AG04450 (cell line): ENCODE results near the gene EPHA7. TPM values are rescaled to one million over a fixed set of nuclear protein-coding genes. Genes with fewer than 3 reads are reported as not detected.

Experiments used
- CTCF ChIA-PET: fragments of 300-600, 350-600 bp; formaldehyde crosslinking; extraction: SDS; loops from one replicate; lab custom pipeline; 2022; ENCODE audit warnings: antibody characterized with exemption, inconsistent platforms; lab: Charles Lee
- POLR2A ChIA-PET: fragments of 350-600 bp; formaldehyde crosslinking; extraction: SDS; loops from one replicate; lab custom pipeline; 2021; ENCODE audit warnings: antibody characterized with exemption, inconsistent platforms; lab: Yijun Ruan, JAX
- DNase-seq: peaks from one replicate; pipeline ENCODE4 v3.0.0-alpha.2; 2011; ENCODE audit warnings: low read depth, low spot score
- H3K27ac ChIP-seq: one replicate; pipeline ENCODE4 v1.5.1; 2012; ENCODE audit warnings: low read depth, low read length, control low read depth
- H3K27me3 ChIP-seq: one replicate; pipeline ENCODE4 v1.6.0; 2012; ENCODE audit warnings: low read length; ENCODE audit not compliant: control insufficient read depth, insufficient read depth
- H3K4me3 ChIP-seq: 2 replicates; pipeline ENCODE4 v1.5.1; 2011; ENCODE audit warnings: mild to moderate bottlenecking, low read depth, low read length, control low read depth
- H3K9me3 ChIP-seq: 2 replicates; pipeline ENCODE4 v1.5.1; 2012; ENCODE audit warnings: low read length; ENCODE audit not compliant: control insufficient read depth, insufficient read depth
- CTCF ChIP-seq: IDR thresholded peaks from 2 replicates; pipeline ENCODE4 v1.5.1; 2011; ENCODE audit warnings: low read depth, low read length, control low read depth, inconsistent platforms
- polyA plus RNA-seq: library from polyadenylated mRNA; depleted of rRNA; stranded (reverse); fragments of >200 nt; gene quantifications from 2 replicates; pipeline ENCODE4 v1.2.3, GENCODE V29; 2011

The EPHA7 gene
- polyA plus RNA-seq, 1 experiment: not detected

- CTCF ChIA-PET: interaction anchor here (0.6 kb wide), 1 partner anchor 972 kb away, joined by 3 read pairs; no protein-coding TSS in a partner anchor
- H3K27me3 ChIP-seq: no peaks in the 10 kb centered on the region
- no peak overlapping the region for H3K4me3 ChIP-seq
- H3K9me3 ChIP-seq: no peaks in the 10 kb centered on the region
- DNase-seq: no peak
- H3K27ac ChIP-seq: no peak overlapping the region
- POLR2A ChIA-PET: no interaction called here
- no peak for TF ChIP-seq CTCF
Measured at GRCh38 chr6:93366506-93366905, 52.9 kb downstream of the EPHA7 start.

- Histone ChIP-seq H3K27me3 (no peaks in the 10 kb centered on the region), H3K9me3 (no peaks in the 10 kb centered on the region), H3K27ac (no peak overlapping the region), H3K4me3 (no peak overlapping the region)
- POLR2A ChIA-PET: no interaction called here
- CTCF ChIA-PET: no interaction called here
- TF ChIP-seq CTCF: no peak
- no peak for DNase-seq
Measured at GRCh38 chr6:93365445-93365844, 53.9 kb downstream of the EPHA7 start.

GRCh38 chr6:93358435-93358834, 60.9 kb downstream of the EPHA7 start:
- Histone ChIP-seq H3K4me3 (no peak overlapping the region), H3K9me3 (no peaks in the 10 kb centered on the region), H3K27me3 (no peaks in the 10 kb centered on the region), H3K27ac (no peak overlapping the region)
- no peak for TF ChIP-seq CTCF
- POLR2A ChIA-PET: no interaction called here
- CTCF ChIA-PET: no interaction called here
- no peak for DNase-seq

GRCh38 chr6:93352604-93353003, 66.8 kb downstream of the EPHA7 start:
- no peak for TF ChIP-seq CTCF
- no peak overlapping the region for H3K4me3 ChIP-seq
- CTCF ChIA-PET: no interaction called here
- POLR2A ChIA-PET: no interaction called here
- no peak overlapping the region for H3K27ac ChIP-seq
- no peaks in the 10 kb centered on the region for H3K27me3 ChIP-seq
- H3K9me3 ChIP-seq: no peaks in the 10 kb centered on the region
- DNase-seq: no peak

- no peak overlapping the region for H3K27ac ChIP-seq
- DNase-seq: no peak
- H3K27me3 ChIP-seq: no peaks in the 10 kb centered on the region
- ChIA-PET POLR2A (no interaction called here), CTCF (no interaction called here)
- H3K4me3 ChIP-seq: no peak overlapping the region
- no peaks in the 10 kb centered on the region for H3K9me3 ChIP-seq
- TF ChIP-seq CTCF: no peak
Measured at GRCh38 chr6:93351222-93351621, 68.1 kb downstream of the EPHA7 start.
